Kidney capillary endothelial cell (primary cell): ENCODE results near the gene DRC7.
A peak's percentile ranks its signal among the peaks of the same experiment; 100 is the strongest.

Experiments
- DNase-seq: peaks from one replicate; pipeline ENCODE4 v3.0.0-alpha.2; 2018; ENCODE audit warnings: low spot score

The DRC7 gene

GRCh38 chr16:57752203-57752580, 57.6 kb downstream of the DRC7 start:
- DNase-seq = no peak

- DNase-seq = no peak
These were observed 58.2 kb downstream of the DRC7 start for GRCh38 chr16:57752581-57753447.

- DNase-seq = no peak
These were observed 59.1 kb downstream of the DRC7 start for GRCh38 chr16:57753448-57754353.

GRCh38 chr16:57754354-57755060, 59.9 kb downstream of the DRC7 start:
- DNase-seq = no peak

- DNase-seq = no peak
These were observed 60.6 kb downstream of the DRC7 start for GRCh38 chr16:57755061-57755684.

GRCh38 chr16:57755726-57756423, 61.3 kb downstream of the DRC7 start:
- no peak for DNase-seq

- no peak for DNase-seq
These were observed 62.1 kb downstream of the DRC7 start for GRCh38 chr16:57756424-57757325.

- peak; percentile 72 for DNase-seq
These were observed 62.8 kb downstream of the DRC7 start for GRCh38 chr16:57757326-57757786.

GRCh38 chr16:57757883-57758282, 63.3 kb downstream of the DRC7 start:
- no peak for DNase-seq

GRCh38 chr16:57758331-57759117, 63.9 kb downstream of the DRC7 start:
- DNase-seq = no peak

- DNase-seq = no peak
These were observed 64.5 kb downstream of the DRC7 start for GRCh38 chr16:57759131-57759530.

- no peak for DNase-seq
These were observed 65.1 kb downstream of the DRC7 start for GRCh38 chr16:57759541-57760356.

- no peak for DNase-seq
These were observed 66.0 kb downstream of the DRC7 start for GRCh38 chr16:57760357-57761160.

- DNase-seq = no peak
These were observed 66.7 kb downstream of the DRC7 start for GRCh38 chr16:57761301-57761700.

GRCh38 chr16:57761957-57762356, 67.4 kb downstream of the DRC7 start:
- no peak for DNase-seq

- no peak for DNase-seq
These were observed 67.9 kb downstream of the DRC7 start for GRCh38 chr16:57762365-57763040.
